Sigmoid colon (tissue), 3 donors: ENCODE results near the gene LYRM4.

Source experiments
- POLR2A ChIP-seq, 2 donors: fragments of 450-650 bp; IDR thresholded peaks; one replicate each; pipeline ENCODE4 v1.6.1; 2016; ENCODE audit warnings: antibody characterized with exemption in 2 of 2, mild to moderate bottlenecking in 2 of 2, moderate library complexity in 2 of 2
- TF ChIP-seq, protein P1 (sequence below), 4 experiments: fragments of 450-650 bp in 3 of 4; fragments of 200-600 bp in 1 of 4; IDR thresholded peaks; one replicate each; pipeline ENCODE4 v1.5.1; 2016 to 2019; ENCODE audit warnings: antibody characterized with exemption in 4 of 4, mild to moderate bottlenecking in 3 of 4, moderate library complexity in 2 of 4

DNA sequence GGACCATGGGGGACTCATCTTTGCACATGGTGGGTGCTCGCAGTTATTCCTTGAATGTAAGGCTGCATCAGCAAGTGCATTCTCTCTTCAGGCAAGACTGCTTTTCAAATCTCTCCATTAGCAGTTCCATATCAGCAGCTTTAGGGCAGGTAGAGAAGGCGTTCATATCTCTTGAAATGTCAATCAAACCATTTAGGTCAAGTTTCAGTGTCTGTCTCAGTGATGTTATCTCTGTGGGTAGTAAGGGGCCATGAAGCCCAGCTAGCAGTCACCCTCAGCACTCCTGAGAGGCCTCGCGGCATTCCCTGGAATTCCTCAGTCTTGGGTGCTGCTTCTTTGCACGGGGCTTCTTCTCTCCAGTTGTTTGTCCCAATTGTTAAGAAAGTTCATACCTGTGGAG is 24.8 kb upstream of the LYRM4 start:
- TF ChIP-seq, protein P1, sequence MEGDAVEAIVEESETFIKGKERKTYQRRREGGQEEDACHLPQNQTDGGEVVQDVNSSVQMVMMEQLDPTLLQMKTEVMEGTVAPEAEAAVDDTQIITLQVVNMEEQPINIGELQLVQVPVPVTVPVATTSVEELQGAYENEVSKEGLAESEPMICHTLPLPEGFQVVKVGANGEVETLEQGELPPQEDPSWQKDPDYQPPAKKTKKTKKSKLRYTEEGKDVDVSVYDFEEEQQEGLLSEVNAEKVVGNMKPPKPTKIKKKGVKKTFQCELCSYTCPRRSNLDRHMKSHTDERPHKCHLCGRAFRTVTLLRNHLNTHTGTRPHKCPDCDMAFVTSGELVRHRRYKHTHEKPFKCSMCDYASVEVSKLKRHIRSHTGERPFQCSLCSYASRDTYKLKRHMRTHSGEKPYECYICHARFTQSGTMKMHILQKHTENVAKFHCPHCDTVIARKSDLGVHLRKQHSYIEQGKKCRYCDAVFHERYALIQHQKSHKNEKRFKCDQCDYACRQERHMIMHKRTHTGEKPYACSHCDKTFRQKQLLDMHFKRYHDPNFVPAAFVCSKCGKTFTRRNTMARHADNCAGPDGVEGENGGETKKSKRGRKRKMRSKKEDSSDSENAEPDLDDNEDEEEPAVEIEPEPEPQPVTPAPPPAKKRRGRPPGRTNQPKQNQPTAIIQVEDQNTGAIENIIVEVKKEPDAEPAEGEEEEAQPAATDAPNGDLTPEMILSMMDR (IDR thresholded peaks at IDR 0.05) = no peak
- no peak for TF ChIP-seq POLR2A (IDR thresholded peaks at IDR 0.05)
